Tibial nerve (tissue), 4 donors: ENCODE results near the gene NME7. TPM values are rescaled to one million over a fixed set of nuclear protein-coding genes. Genes with fewer than 3 reads are reported as not detected.
"Not testable (repeated sequence)": the region's sequence is repeated elsewhere in the genome, so short reads cannot be mapped to it uniquely, and the experiment has no call there.

Experiments used
- DNase-seq, 2 donors: peaks; one replicate each; pipeline ENCODE4 v3.0.0-alpha.2; 2019; ENCODE audit warnings: low spot score in 2 of 2
- H3K27ac ChIP-seq, 4 donors: fragments of 200-600 bp; sonication (generic) in 3 of 4; one replicate each; pipeline ENCODE4 v1.5.1; 2017 to 2019; ENCODE audit warnings: mild to moderate bottlenecking in 1 of 4
- H3K27me3 ChIP-seq, 2 donors: fragments of 200-600 bp; sonication (generic) in 1 of 2; one replicate each; pipeline versions ENCODE4 v1.5.1 to v1.6.0; 2017 to 2019
- H3K36me3 ChIP-seq, 3 donors: fragments of 200-600 bp; sonication (generic); one replicate each; pipeline ENCODE4 v1.5.1; 2018 to 2019
- H3K4me1 ChIP-seq, 4 donors: fragments of 200-600 bp; sonication (generic) in 3 of 4; one replicate each; pipeline ENCODE4 v1.5.1; 2017 to 2019
- H3K4me3 ChIP-seq, 4 donors: fragments of 200-600 bp; sonication (generic) in 3 of 4; one replicate each; pipeline ENCODE4 v1.5.1; 2017 to 2019; ENCODE audit warnings: mild to moderate bottlenecking in 1 of 4, moderate library complexity in 1 of 4
- H3K9me3 ChIP-seq, 4 donors: fragments of 200-600 bp; sonication (generic) in 3 of 4; one replicate each; pipeline ENCODE4 v1.5.1; 2017 to 2019
- EP300 ChIP-seq, 2 donors: sonication (generic); formaldehyde crosslinking; IDR thresholded peaks; one replicate each; pipeline ENCODE4 v1.6.1; 2017; ENCODE audit warnings: antibody characterized with exemption in 2 of 2, mild to moderate bottlenecking in 1 of 2
- POLR2A ChIP-seq, 2 donors: fragments of 450-650 bp; IDR thresholded peaks; one replicate each; pipeline ENCODE4 v1.6.1; 2017; ENCODE audit warnings: antibody characterized with exemption in 2 of 2, mild to moderate bottlenecking in 2 of 2, moderate library complexity in 2 of 2
- WGBS, 2 donors: methylation state at CpG; one replicate each; pipeline ENCODE4 v1.1.5; 2018; 5-methylcytosine and 5-hydroxymethylcytosine counted together
- total RNA-seq, 4 donors: library from RNA; depleted of rRNA; stranded (reverse); fragments of >200 nt; gene quantifications; one replicate each; pipeline ENCODE4 v1.1.0, GENCODE V29; 2016
- TF ChIP-seq, protein P1 (sequence below), 5 experiments: fragments of 200-600 bp in 3 of 5; fragments of 450-650 bp in 2 of 5; sonication (generic) in 3 of 5; IDR thresholded peaks; one replicate each; pipeline ENCODE4 v1.5.1; 2016 to 2019; ENCODE audit warnings: antibody characterized with exemption in 5 of 5, mild to moderate bottlenecking in 3 of 5, moderate library complexity in 2 of 5

Gene NME7
- total RNA-seq, 4 donors from 2014 or later: 8.2 to 26.2 (median 17.5) TPM

- TF ChIP-seq, protein P1, sequence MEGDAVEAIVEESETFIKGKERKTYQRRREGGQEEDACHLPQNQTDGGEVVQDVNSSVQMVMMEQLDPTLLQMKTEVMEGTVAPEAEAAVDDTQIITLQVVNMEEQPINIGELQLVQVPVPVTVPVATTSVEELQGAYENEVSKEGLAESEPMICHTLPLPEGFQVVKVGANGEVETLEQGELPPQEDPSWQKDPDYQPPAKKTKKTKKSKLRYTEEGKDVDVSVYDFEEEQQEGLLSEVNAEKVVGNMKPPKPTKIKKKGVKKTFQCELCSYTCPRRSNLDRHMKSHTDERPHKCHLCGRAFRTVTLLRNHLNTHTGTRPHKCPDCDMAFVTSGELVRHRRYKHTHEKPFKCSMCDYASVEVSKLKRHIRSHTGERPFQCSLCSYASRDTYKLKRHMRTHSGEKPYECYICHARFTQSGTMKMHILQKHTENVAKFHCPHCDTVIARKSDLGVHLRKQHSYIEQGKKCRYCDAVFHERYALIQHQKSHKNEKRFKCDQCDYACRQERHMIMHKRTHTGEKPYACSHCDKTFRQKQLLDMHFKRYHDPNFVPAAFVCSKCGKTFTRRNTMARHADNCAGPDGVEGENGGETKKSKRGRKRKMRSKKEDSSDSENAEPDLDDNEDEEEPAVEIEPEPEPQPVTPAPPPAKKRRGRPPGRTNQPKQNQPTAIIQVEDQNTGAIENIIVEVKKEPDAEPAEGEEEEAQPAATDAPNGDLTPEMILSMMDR (IDR thresholded peaks at IDR 0.05): no peak
- TF ChIP-seq POLR2A (IDR thresholded peaks at IDR 0.05): no peak
- no peak for TF ChIP-seq EP300 (IDR thresholded peaks at IDR 0.05)
- H3K27ac ChIP-seq: no peak overlapping the region
- H3K4me3 ChIP-seq: no peak overlapping the region
- no peaks in the 10 kb centered on the region for H3K27me3 ChIP-seq
- DNase-seq: no peak
- H3K36me3 ChIP-seq: peaks cover 0 to 18% (median 0%) of the 10 kb centered on the region in 3 donors
- WGBS, 2 donors: 55 to 57% methylated on average over 6 of the region's 6 CpGs
- no peaks in the 10 kb centered on the region for H3K9me3 ChIP-seq
- H3K4me1 ChIP-seq: no peaks in the 10 kb centered on the region
Observed at GRCh38 chr1:169129109-169129784, 238.3 kb downstream of the NME7 start.

DNA sequence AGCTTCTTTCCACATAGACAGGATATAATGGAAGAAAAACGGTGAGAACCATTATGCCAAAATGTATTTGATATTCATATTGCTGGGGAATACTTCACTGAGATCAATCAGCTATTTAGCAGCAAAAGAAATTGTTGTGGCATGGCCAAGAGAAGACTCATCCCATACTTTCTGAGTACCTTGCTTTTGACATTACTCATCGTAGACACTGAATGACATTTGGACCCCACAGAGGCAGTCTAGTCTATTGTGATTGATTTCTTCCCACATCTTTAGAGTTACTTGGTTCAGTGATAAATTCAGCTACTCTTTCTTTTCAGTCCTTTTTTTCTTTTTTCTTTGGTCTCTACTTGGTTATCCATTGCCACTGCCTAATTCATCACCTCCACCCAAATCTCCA, 239.0 kb downstream of the NME7 start:
- H3K27me3 ChIP-seq: no peaks in the 10 kb centered on the region
- no peak overlapping the region for H3K27ac ChIP-seq
- H3K9me3 ChIP-seq: no peaks in the 10 kb centered on the region
- TF ChIP-seq EP300 (IDR thresholded peaks at IDR 0.05) (no peak), POLR2A (IDR thresholded peaks at IDR 0.05) (no peak)
- TF ChIP-seq, protein P1 (IDR thresholded peaks at IDR 0.05): no peak
- H3K4me1 ChIP-seq: no peaks in the 10 kb centered on the region
- H3K36me3 ChIP-seq: peaks cover 0 to 18% (median 0%) of the 10 kb centered on the region in 3 donors
- DNase-seq: no peak
- 88 to 92% methylated on average over 2 of the region's 2 CpGs for WGBS, 2 donors
- H3K4me3 ChIP-seq: no peak overlapping the region

GRCh38 chr1:169127305-169127704, 240.3 kb downstream of the NME7 start:
- Histone ChIP-seq H3K36me3 (peaks cover 0 to 10% (median 0%) of the 10 kb centered on the region in 3 donors), H3K27me3 (no peaks in the 10 kb centered on the region), H3K4me3 (no peak overlapping the region), H3K27ac (no peak overlapping the region), H3K4me1 (no peaks in the 10 kb centered on the region), H3K9me3 (no peaks in the 10 kb centered on the region)
- 90 to 91% methylated on average over 3 of the region's 3 CpGs for WGBS, 2 donors
- DNase-seq: no peak
- TF ChIP-seq, protein P1 (IDR thresholded peaks at IDR 0.05): no peak
- TF ChIP-seq EP300 (IDR thresholded peaks at IDR 0.05) (no peak), POLR2A (IDR thresholded peaks at IDR 0.05) (no peak)

GRCh38 chr1:169126335-169126734, 241.3 kb downstream of the NME7 start:
- TF ChIP-seq, protein P1 (IDR thresholded peaks at IDR 0.05): no peak
- no peak for TF ChIP-seq EP300 (IDR thresholded peaks at IDR 0.05)
- no peak for TF ChIP-seq POLR2A (IDR thresholded peaks at IDR 0.05)
- no peak overlapping the region for H3K27ac ChIP-seq
- 95 to 96% methylated on average over 3 of the region's 3 CpGs for WGBS, 2 donors
- no peaks in the 10 kb centered on the region for H3K4me1 ChIP-seq
- H3K4me3 ChIP-seq: no peak overlapping the region
- no peaks in the 10 kb centered on the region for H3K27me3 ChIP-seq
- H3K36me3 ChIP-seq: peaks cover 0 to 10% (median 0%) of the 10 kb centered on the region in 3 donors
- H3K9me3 ChIP-seq: no peaks in the 10 kb centered on the region
- no peak for DNase-seq

DNA sequence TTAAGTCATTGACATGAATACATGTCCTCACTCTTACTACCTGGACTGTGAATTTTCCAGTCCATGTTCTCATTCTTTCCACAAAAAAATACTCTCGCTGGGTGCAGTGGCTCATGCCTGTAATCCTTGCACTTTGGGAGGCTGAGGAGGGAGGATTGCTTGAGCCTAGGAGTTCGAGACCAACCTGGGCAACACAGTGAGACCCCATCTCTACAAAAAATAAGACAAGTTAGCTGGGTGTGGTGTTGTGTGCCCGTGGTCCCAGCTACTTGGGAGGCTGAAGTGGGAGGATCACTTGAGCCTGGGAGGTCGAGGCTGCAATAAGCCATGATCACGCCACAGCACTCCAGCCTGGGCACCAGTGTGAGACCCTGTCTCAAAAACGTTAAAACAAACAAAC, 242.0 kb downstream of the NME7 start:
- not testable (repeated sequence) for H3K4me1 ChIP-seq

More for the DNA sequence above, 242.0 kb downstream of the NME7 start:
- H3K36me3 ChIP-seq: peaks cover 0 to 10% (median 0%) of the 10 kb centered on the region in 3 donors
- 90 to 91% methylated on average over 6 of the region's 6 CpGs for WGBS, 2 donors
- not testable (repeated sequence) for H3K9me3 ChIP-seq, H3K4me3 ChIP-seq, H3K27ac ChIP-seq, DNase-seq, H3K27me3 ChIP-seq
